Measurements from ENCODE around the gene NSMCE1.
"Not testable (repeated sequence)": the region's sequence is repeated elsewhere in the genome, so short reads cannot be mapped to it uniquely, and the experiment has no call there.

Gene NSMCE1

GRCh38 chr16:27302126-27302525 is 33.6 kb upstream of the NSMCE1 start:
- DNase-seq: no peak

- no peak for DNase-seq
These were observed 32.8 kb upstream of the NSMCE1 start for GRCh38 chr16:27301236-27301861.

GRCh38 chr16:27298132-27298531 is 29.6 kb upstream of the NSMCE1 start:
- DNase-seq: no peak

- no peak for DNase-seq
These were observed 24.8 kb upstream of the NSMCE1 start for GRCh38 chr16:27293343-27293742.

GRCh38 chr16:27291722-27292240 is 23.2 kb upstream of the NSMCE1 start:
- DNase-seq: no peak

- no peak for DNase-seq
These were observed 22.5 kb upstream of the NSMCE1 start for GRCh38 chr16:27291106-27291505.

GRCh38 chr16:27290562-27290961 is 22.0 kb upstream of the NSMCE1 start:
- DNase-seq: no peak

GRCh38 chr16:27289669-27290068 is 21.1 kb upstream of the NSMCE1 start:
- no peak for DNase-seq

GRCh38 chr16:27288313-27288712 is 19.7 kb upstream of the NSMCE1 start:
- not testable (repeated sequence) for DNase-seq

GRCh38 chr16:27287887-27288286 is 19.3 kb upstream of the NSMCE1 start:
- no peak for DNase-seq

GRCh38 chr16:27287051-27287811 is 18.7 kb upstream of the NSMCE1 start:
- no peak for DNase-seq

- no peak for DNase-seq
These were observed 17.9 kb upstream of the NSMCE1 start for GRCh38 chr16:27286451-27286850.

- DNase-seq: no peak
These were observed 17.2 kb upstream of the NSMCE1 start for GRCh38 chr16:27285676-27286196.

- DNase-seq: no peak
These were observed 16.5 kb upstream of the NSMCE1 start for GRCh38 chr16:27284865-27285675.

- DNase-seq: no peak
These were observed 12.7 kb upstream of the NSMCE1 start for GRCh38 chr16:27281243-27281642.

GRCh38 chr16:27275394-27275793 is 6.8 kb upstream of the NSMCE1 start:
- DNase-seq: no peak

GRCh38 chr16:27274424-27274874 is 5.9 kb upstream of the NSMCE1 start:
- not testable (repeated sequence) for DNase-seq

- no peak for DNase-seq
These were observed 5.3 kb upstream of the NSMCE1 start for GRCh38 chr16:27273670-27274423.

- no peak for DNase-seq
These were observed 4.7 kb upstream of the NSMCE1 start for GRCh38 chr16:27273330-27273669.

GRCh38 chr16:27272697-27273096 is 4.1 kb upstream of the NSMCE1 start:
- DNase-seq: not testable (repeated sequence)

- DNase-seq: no peak
These were observed 3.5 kb upstream of the NSMCE1 start for GRCh38 chr16:27272076-27272475.

- no peak for DNase-seq
These were observed 1.8 kb upstream of the NSMCE1 start for GRCh38 chr16:27270349-27270748.

Data from stimulated activated naive CD4-positive, alpha-beta T cell treated with Interleukin-2 at 50 U/mL for 16 hours (primary cell).